DOHH2 (cell line): ENCODE measurements around the gene SMARCC2.
A peak's percentile ranks its signal among the peaks of the same experiment; 100 is the strongest.
"Not testable (repeated sequence)": the region's sequence is repeated elsewhere in the genome, so short reads cannot be mapped to it uniquely, and the experiment has no call there.

Experiments
- H3F3A ChIP-seq: fragments of 200-600 bp; sonication (generic), shearing (Covaris generic); 2 replicates; pipeline ENCODE4 v1.6.0; 2016; ENCODE audit warnings: antibody characterized with exemption, mild to moderate bottlenecking; ENCODE audit not compliant: control insufficient read depth, insufficient read depth
- H3K27ac ChIP-seq: fragments of 200-600 bp; sonication (generic); 2 replicates; pipeline ENCODE4 v1.5.1; 2014; ENCODE audit warnings: low read depth, mild to moderate bottlenecking, low read length, moderate library complexity
- H3K27me3 ChIP-seq: fragments of 200-600 bp; sonication (generic); 2 replicates; pipeline ENCODE4 v1.6.1; 2014; ENCODE audit warnings: mild to moderate bottlenecking, low read length, mixed read lengths; ENCODE audit not compliant: control insufficient read depth
- H3K36me3 ChIP-seq: fragments of 200-600 bp; sonication (generic); 2 replicates; pipeline ENCODE4 v1.6.1; 2014; ENCODE audit warnings: mild to moderate bottlenecking, low read length, moderate library complexity, mixed read lengths; ENCODE audit not compliant: control insufficient read depth
- H3K4me1 ChIP-seq: fragments of 200-600 bp; sonication (generic); 2 replicates; pipeline ENCODE4 v1.6.1; 2014; ENCODE audit warnings: mild to moderate bottlenecking, low read length, mixed read lengths; ENCODE audit not compliant: control insufficient read depth
- H3K4me2 ChIP-seq: fragments of 200-600 bp; sonication (generic); 2 replicates; pipeline ENCODE4 v1.6.0; 2014; ENCODE audit warnings: mild to moderate bottlenecking, low read length, moderate library complexity
- H3K4me3 ChIP-seq: fragments of 200-600 bp; sonication (generic); 2 replicates; pipeline ENCODE4 v1.5.1; 2014; ENCODE audit warnings: mild to moderate bottlenecking, low read length, mixed read lengths
- H3K79me2 ChIP-seq: fragments of 200-600 bp; sonication (generic); 2 replicates; pipeline ENCODE4 v1.6.1; 2014; ENCODE audit warnings: mild to moderate bottlenecking, low read length, mixed read lengths; ENCODE audit not compliant: control insufficient read depth
- H3K9me2 ChIP-seq: fragments of 200-600 bp; sonication (generic); replicated peaks from 2 replicates; pipeline ENCODE4 v1.6.1; 2014; ENCODE audit warnings: mild to moderate bottlenecking, low read length, mixed read lengths; ENCODE audit not compliant: control insufficient read depth
- H3K9me3 ChIP-seq: fragments of 200-600 bp; sonication (generic); 2 replicates; pipeline ENCODE4 v1.6.1; 2014; ENCODE audit warnings: antibody characterized with exemption, low read length, mixed read lengths; ENCODE audit not compliant: control insufficient read depth, insufficient read depth
- H4K20me1 ChIP-seq: fragments of 200-600 bp; sonication (generic); 2 replicates; pipeline ENCODE4 v1.6.0; 2014; ENCODE audit warnings: low read depth, mild to moderate bottlenecking, antibody characterized with exemption, low read length, moderate library complexity; ENCODE audit not compliant: control insufficient read depth, insufficient read depth
- CTCF ChIP-seq: fragments of 200-600 bp; sonication (generic); IDR thresholded peaks from one replicate; pipeline ENCODE4 v1.5.1; 2014; ENCODE audit warnings: antibody characterized with exemption, mild to moderate bottlenecking, low read depth, low read length; ENCODE audit not compliant: poor library complexity, severe bottlenecking
- EZH2phosphoT487 ChIP-seq: fragments of 200-600 bp; sonication (generic); IDR thresholded peaks from 2 replicates; pipeline ENCODE4 v1.6.1; 2017; ENCODE audit warnings: borderline replicate concordance, mild to moderate bottlenecking, antibody characterized with exemption, low read length, moderate library complexity, mixed read lengths

The SMARCC2 gene

GRCh38 chr12:56197921-56198635 is 8.8 kb upstream of the SMARCC2 start:
- Histone ChIP-seq H3K4me1 (peaks cover 10% of the 10 kb centered on the region), H3K4me3 (no peak overlapping the region), H3K27me3 (no peaks in the 10 kb centered on the region), H3K4me2 (no peak overlapping the region), H3K79me2 (no peaks in the 10 kb centered on the region), H3F3A (peaks cover 7% of the 10 kb centered on the region; the same call in 1 of the 2 replicates), H3K9me2 (no peaks in the 10 kb centered on the region), H3K27ac (no peak overlapping the region), H3K36me3 (no peaks in the 10 kb centered on the region; the same call in 1 of the 2 replicates), H4K20me1 (no peaks in the 10 kb centered on the region), H3K9me3 (no peaks in the 10 kb centered on the region)
- TF ChIP-seq EZH2phosphoT487 (no peak), CTCF (no peak)

GRCh38 chr12:56196818-56197550 is 7.7 kb upstream of the SMARCC2 start:
- not testable (repeated sequence) for H3K4me2 ChIP-seq, H4K20me1 ChIP-seq, H3K36me3 ChIP-seq, H3K79me2 ChIP-seq, H3K9me3 ChIP-seq, H3K27me3 ChIP-seq, H3K27ac ChIP-seq, H3K4me3 ChIP-seq, H3K9me2 ChIP-seq
- Histone ChIP-seq H3F3A (peaks cover 12% of the 10 kb centered on the region; the same call in 1 of the 2 replicates), H3K4me1 (peaks cover 16% of the 10 kb centered on the region)

GRCh38 chr12:56193025-56193578 is 3.8 kb upstream of the SMARCC2 start:
- peak overlapping the region; percentile 40 for H3K4me2 ChIP-seq
- no peaks in the 10 kb centered on the region for H3K9me3 ChIP-seq
- TF ChIP-seq EZH2phosphoT487 (no peak), CTCF (peak; percentile 91)
- H3K79me2 ChIP-seq, result peaks cover 12% of the 10 kb centered on the region
- peaks cover 17% of the 10 kb centered on the region for H3F3A ChIP-seq
- H3K27ac ChIP-seq, result no peak overlapping the region
- H3K4me3 ChIP-seq, result peak overlapping the region; percentile 12; the same call in 1 of the 2 replicates
- H3K4me1 ChIP-seq, result peaks cover 29% of the 10 kb centered on the region
- H3K36me3 ChIP-seq, result peaks cover 8% of the 10 kb centered on the region
- H3K9me2 ChIP-seq, result no peaks in the 10 kb centered on the region
- peaks cover 3% of the 10 kb centered on the region; the same call in 1 of the 2 replicates for H4K20me1 ChIP-seq
- H3K27me3 ChIP-seq, result no peaks in the 10 kb centered on the region
